Adipose tissue (tissue), 3 donors: Measurements from ENCODE around the gene TRNAU1AP. TPM values are rescaled to one million over a fixed set of nuclear protein-coding genes. Genes with fewer than 3 reads are reported as not detected.
"Not testable (repeated sequence)": the region's sequence is repeated elsewhere in the genome, so short reads cannot be mapped to it uniquely, and the experiment has no call there.

Source experiments
- H3K27ac ChIP-seq: one replicate; pipeline ENCODE4 v1.5.1; 2013; ENCODE audit warnings: low read depth, low read length
- WGBS, 3 donors: extraction: QIAGEN DNeasy Blood & Tissue Kit; methylation state at CpG; one replicate each; pipeline ENCODE4 v1.1.7; 2013; 5-methylcytosine and 5-hydroxymethylcytosine counted together
- polyA plus RNA-seq, 3 donors: library from polyadenylated mRNA; stranded (reverse); fragments of 200-250 nt; gene quantifications; one replicate each; pipeline ENCODE4 v1.2.3, GENCODE V29; 2013
- donor health status: healthy with polysubstance abuse.
- donor health status: Bipolar disorder and iron deficiency.
- donor health status: healthy.

The TRNAU1AP gene
- polyA plus RNA-seq, 3 donors: 12.8 to 20.8 (median 17.0) TPM

- WGBS, 3 donors: 79 to 89% (median 85%) methylated on average over 3 of the region's 3 CpGs
- not testable (repeated sequence) for H3K27ac ChIP-seq
These were observed 41.1 kb downstream of the TRNAU1AP start for GRCh38 chr1:28593988-28594356.

DNA sequence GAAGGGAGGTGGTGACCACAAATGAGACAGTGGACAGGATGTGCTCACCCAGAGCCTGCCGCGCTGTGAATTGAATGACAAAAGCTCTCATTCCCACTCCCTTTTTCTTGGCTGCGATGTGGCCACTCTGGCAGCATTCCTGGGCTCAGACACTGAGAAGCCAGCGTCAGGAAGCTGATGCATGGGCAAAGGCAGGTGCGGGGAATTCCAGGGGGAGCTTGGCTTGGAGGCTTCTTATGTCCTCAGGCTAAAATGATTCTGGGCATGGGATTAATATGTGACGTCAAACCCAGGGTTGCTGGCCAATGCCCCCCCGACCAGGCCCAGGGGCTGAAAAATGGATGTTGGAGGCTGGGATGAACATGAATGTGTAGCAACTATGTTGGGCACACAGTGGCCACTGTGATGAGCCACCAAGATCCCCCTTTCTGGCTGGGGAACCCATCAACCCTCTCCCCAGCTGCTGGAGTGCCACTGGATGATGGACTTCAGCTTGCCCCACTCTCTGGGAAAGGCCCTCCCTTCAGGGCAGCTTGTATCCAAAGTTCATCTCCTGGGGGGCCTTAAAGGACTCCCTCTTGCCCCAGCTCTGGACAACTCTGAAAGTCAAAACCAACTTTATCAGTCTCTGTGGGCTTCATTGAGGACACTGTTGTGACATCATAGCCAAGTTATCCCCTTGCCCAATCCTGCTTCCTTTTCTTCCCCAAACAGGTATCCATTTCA is 42.0 kb downstream of the TRNAU1AP start:
- 61 to 68% (median 63%) methylated on average over 7 of the region's 7 CpGs for WGBS, 3 donors
- not testable (repeated sequence) for H3K27ac ChIP-seq

- WGBS, 3 donors: 92 to 94% (median 93%) methylated on average over 10 of the region's 10 CpGs
- H3K27ac ChIP-seq: no peak overlapping the region
These were observed 42.7 kb downstream of the TRNAU1AP start for GRCh38 chr1:28595412-28596191.

DNA sequence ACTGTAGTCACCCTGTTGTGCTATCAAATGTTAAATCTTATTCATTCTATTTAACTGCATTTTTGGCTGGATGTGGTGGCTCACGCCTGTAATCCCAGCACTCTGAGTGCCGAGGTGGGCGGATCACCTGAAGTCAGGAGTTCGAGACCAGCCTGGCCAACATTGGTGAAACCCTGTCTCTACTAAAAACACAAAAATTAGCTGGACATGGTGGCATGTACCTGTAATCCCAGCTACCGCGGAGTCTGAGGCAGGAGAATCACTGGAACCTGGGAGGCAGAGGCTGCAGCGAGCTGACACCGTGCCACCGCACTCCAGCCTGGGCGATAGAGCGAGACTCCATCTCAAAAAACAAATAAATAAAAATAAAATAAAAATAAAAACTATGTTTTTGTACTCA is 43.4 kb downstream of the TRNAU1AP start:
- not testable (repeated sequence) for H3K27ac ChIP-seq
- WGBS, 3 donors: 97% methylated on average over 11 of the region's 11 CpGs

DNA sequence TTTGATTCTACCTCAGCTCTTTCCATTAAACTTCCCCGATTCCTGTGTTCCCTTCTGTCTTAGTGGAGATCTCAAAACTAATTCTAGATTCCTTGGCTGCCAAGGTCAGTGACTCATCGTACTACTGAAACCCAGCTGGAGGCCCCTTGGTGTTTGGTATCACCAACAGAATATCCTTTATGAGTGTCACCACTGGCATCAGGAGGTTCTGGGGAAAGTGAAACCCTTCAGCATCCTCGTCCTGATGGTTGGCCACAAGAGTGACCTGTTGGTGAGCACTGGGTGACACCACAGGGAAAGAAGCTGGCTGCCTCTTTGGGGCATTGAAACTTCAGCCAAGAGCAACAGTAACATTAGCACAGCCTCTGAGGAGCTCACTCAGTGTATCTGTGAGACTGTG is 48.8 kb downstream of the TRNAU1AP start:
- H3K27ac ChIP-seq: no peak overlapping the region
- 65 to 87% (median 72%) methylated on average over 3 of the region's 3 CpGs for WGBS, 3 donors

- no peak overlapping the region for H3K27ac ChIP-seq
- 66 to 71% (median 67%) methylated on average over 15 of the region's 15 CpGs for WGBS, 3 donors
These were observed 49.9 kb downstream of the TRNAU1AP start for GRCh38 chr1:28602536-28603439.

DNA sequence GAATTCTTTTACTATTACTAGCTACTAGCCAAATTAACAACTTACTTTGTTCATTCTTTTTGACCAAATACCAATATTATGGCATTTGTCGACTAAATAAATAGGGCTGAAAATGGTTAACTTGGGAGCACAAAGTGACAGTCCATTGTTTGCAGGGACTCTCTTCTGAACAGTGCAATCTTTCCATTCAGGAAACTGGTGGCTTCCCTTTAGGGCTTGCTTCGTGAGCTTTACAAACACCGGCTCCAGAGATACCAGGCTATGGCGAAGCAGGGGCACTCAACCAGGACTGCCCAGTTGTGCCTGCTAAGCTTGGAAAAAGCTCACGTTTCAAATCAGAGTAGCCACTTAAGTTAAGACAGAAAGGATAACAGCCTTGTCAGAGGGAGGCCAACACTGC is 51.5 kb downstream of the TRNAU1AP start:
- 81 to 91% (median 83%) methylated on average over 5 of the region's 5 CpGs for WGBS, 3 donors
- H3K27ac ChIP-seq: no peak overlapping the region

DNA sequence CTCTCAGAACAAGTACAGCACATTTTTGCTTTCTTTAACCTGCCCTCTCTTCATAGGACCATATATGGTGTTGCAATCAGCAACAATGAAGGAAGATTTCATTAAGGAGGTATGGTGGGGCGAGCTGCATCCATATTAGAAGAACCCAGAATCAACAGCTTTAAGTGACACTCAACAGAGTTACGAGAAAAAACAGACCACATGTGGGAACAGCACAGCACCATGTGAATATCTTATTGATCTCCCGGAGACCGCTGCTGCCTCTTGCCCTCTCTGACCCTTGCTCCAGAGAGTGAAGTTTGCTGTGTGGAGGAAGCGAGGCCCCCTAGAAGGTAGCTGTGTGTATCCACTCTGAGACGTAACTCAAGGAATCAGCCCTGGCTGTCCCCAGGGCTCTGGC is 52.1 kb downstream of the TRNAU1AP start:
- H3K27ac ChIP-seq: no peak overlapping the region
- 84 to 93% (median 90%) methylated on average over 6 of the region's 6 CpGs for WGBS, 3 donors

- H3K27ac ChIP-seq: no peak overlapping the region
- 81 to 89% (median 85%) methylated on average over 2 of the region's 2 CpGs for WGBS, 3 donors
These were observed 53.9 kb downstream of the TRNAU1AP start for GRCh38 chr1:28606771-28607170.

- 90 to 94% (median 90%) methylated on average over 5 of the region's 5 CpGs for WGBS, 3 donors
- no peak overlapping the region for H3K27ac ChIP-seq
These were observed 60.3 kb downstream of the TRNAU1AP start for GRCh38 chr1:28613175-28613574.

Other genes with a start within 250 kb of the TRNAU1AP start
- 1 to 10 TPM; 7.4 to 9.9 (median 7.6) TPM for gene MED18, start 224.0 kb upstream of the TRNAU1AP start, polyA plus RNA-seq
- gene PHACTR4, start 183.3 kb upstream of the TRNAU1AP start, polyA plus RNA-seq: 10 to 100 TPM in 2 of 3 donors, 1 to 10 TPM in 1; 9.1 to 20.6 (median 12.4) TPM
- 10 to 100 TPM; 18.0 to 29.6 (median 24.1) TPM for gene RCC1, start 47.0 kb upstream of the TRNAU1AP start, polyA plus RNA-seq
- gene RAB42, start 39.2 kb downstream of the TRNAU1AP start, polyA plus RNA-seq: 1 to 10 TPM in 2 of 3 donors, under 1 TPM in 1; 0.59 to 5.7 (median 1.7) TPM
- 10 to 100 TPM; 14.1 to 31.2 (median 17.4) TPM for gene TAF12, start 90.0 kb downstream of the TRNAU1AP start, polyA plus RNA-seq
- gene RNU11, start 95.5 kb downstream of the TRNAU1AP start, polyA plus RNA-seq: not detected
- 1 to 10 TPM; 2.8 to 5.6 (median 5.2) TPM for gene GMEB1, start 115.7 kb downstream of the TRNAU1AP start, polyA plus RNA-seq
- 10 to 100 TPM; 16.5 to 40.2 (median 28.6) TPM for gene YTHDF2, start 183.9 kb downstream of the TRNAU1AP start, polyA plus RNA-seq